ENCODE measurements around the gene GTF2I. TPM values are rescaled to one million over a fixed set of nuclear protein-coding genes. Genes with fewer than 3 reads are reported as not detected.
"Not testable (repeated sequence)": the region's sequence is repeated elsewhere in the genome, so short reads cannot be mapped to it uniquely, and the experiment has no call there.

Gene GTF2I
- total RNA-seq, 1 donor from 2014 or later = 310 TPM

- H3K4me3 Mint-ChIP-seq; H3K79me2 ChIP-seq (ENCODE audit: low read depth); H2AFZ ChIP-seq (replicated peaks); H3F3A ChIP-seq (ENCODE audit: low read depth); H3K36me3 ChIP-seq; H3K4me3 ChIP-seq; H3K27me3 ChIP-seq; H3K36me3 Mint-ChIP-seq; H3K4me1 ChIP-seq; H3K27me3 Mint-ChIP-seq (ENCODE audit: insufficient read depth, low read depth); DNase-seq (ENCODE audit: low spot score); H3K4me2 ChIP-seq; H3K4me1 Mint-ChIP-seq; H4K20me1 ChIP-seq (ENCODE audit: low read depth); H3K27ac ChIP-seq; H3K27ac Mint-ChIP-seq; H3K9me3 ChIP-seq (ENCODE audit: low read depth); H3K9me3 Mint-ChIP-seq; H3K9ac ChIP-seq: not testable (repeated sequence)
Observed at GRCh38 chr7:74797848-74798622, 140.5 kb downstream of the GTF2I start.

- H3K27ac Mint-ChIP-seq; H3K36me3 Mint-ChIP-seq; H3K4me3 ChIP-seq; H3K27me3 Mint-ChIP-seq (ENCODE audit: insufficient read depth, low read depth); H3K27ac ChIP-seq; H3K27me3 ChIP-seq; H3K4me1 Mint-ChIP-seq; H3K9me3 ChIP-seq (ENCODE audit: low read depth); H3K79me2 ChIP-seq (ENCODE audit: low read depth); H3K9me3 Mint-ChIP-seq; H2AFZ ChIP-seq (replicated peaks); H4K20me1 ChIP-seq (ENCODE audit: low read depth); H3K9ac ChIP-seq; H3F3A ChIP-seq (ENCODE audit: low read depth); DNase-seq (ENCODE audit: low spot score); H3K4me3 Mint-ChIP-seq; H3K4me1 ChIP-seq; H3K36me3 ChIP-seq; H3K4me2 ChIP-seq: not testable (repeated sequence)
Observed at GRCh38 chr7:74798644-74799043, 141.1 kb downstream of the GTF2I start.

Other genes starting within 250 kb of the GTF2I start
- gene GTF2IRD1, start 203.8 kb upstream of the GTF2I start, total RNA-seq (ENCODE audit: low replicate concordance) = 25.6 and 48.5 TPM in 2 replicates
- not detected in 2 replicates for gene NCF1, start 116.3 kb downstream of the GTF2I start, total RNA-seq (ENCODE audit: low replicate concordance)
- 4.1 and 12.2 TPM in 2 replicates for gene GTF2IRD2, start 193.9 kb downstream of the GTF2I start, total RNA-seq (ENCODE audit: low replicate concordance)